ENCODE results near the gene CHST3. TPM values are rescaled to one million over a fixed set of nuclear protein-coding genes. Genes with fewer than 3 reads are reported as not detected.

The CHST3 gene
- total and polyA plus RNA-seq, 9 of the 15 experiments (the other 6 are each of a cell fraction or from before 2014, with no cell fraction given), result 0.01 to 1.3 (median 0.15) TPM

DNA sequence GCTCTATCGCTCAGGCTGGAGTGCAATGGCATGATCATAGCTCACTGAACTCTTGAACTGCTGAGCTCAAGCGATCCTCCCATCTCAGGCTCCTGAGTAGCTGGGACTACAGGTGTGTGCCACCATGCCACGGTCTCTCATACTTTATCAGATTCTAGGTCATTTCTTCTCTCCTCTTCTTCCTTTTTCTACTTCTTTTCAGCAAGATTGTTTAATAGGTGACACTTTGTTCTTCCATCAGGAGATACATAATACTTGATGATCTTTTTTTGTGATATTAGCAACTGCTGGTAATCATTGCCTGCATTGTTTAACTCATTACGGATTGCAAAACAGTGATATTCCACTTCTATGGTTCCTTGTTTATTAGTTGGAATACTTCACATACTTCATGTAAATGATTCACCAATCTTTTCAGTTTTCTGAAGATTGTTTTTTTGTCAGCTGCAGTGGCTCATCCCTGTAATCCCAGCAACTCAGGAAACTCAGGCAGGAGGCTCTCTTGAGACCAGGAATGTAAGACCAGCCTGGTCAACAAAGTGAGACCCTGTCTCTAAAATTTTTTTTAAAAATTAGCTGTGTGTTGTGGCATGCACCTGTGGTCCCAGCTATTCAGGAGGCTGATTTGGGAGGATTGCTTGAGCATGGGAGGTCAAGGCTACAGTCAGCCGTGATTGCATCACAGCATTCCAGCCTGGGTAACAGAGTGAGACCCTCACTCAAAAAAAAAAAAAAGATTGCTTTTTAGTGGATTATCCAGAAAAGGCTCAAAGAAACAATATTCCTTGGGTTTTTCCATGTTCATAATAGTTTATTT, 36.2 kb upstream of the CHST3 start:
- DNase-seq (ENCODE audit: extremely low read depth in 1 of 4, low spot score in 3 of 4), result no peak
- no peak overlapping the region for H3K4me2 ChIP-seq (ENCODE audit: insufficient read depth, low read length)
- FAIRE-seq, result no peak
- H3K36me3 ChIP-seq (ENCODE audit: control insufficient read depth, insufficient read depth, low read length), result no peaks in the 10 kb centered on the region
- H3K4me3 ChIP-seq, result no peak overlapping the region
- H3K4me1 ChIP-seq (replicated peaks in 1 of 2; ENCODE audit: control insufficient read depth in 2 of 2, insufficient read depth in 2 of 2, low read length in 2 of 2), result no peaks in the 10 kb centered on the region; a peak in 1 of 5 replicates
- no peaks in the 10 kb centered on the region for H4K20me1 ChIP-seq (replicated peaks; ENCODE audit: control insufficient read depth, insufficient read depth, low read length)
- peaks cover 20 to 62% of the 10 kb centered on the region in 2 experiments for H3K27me3 ChIP-seq (ENCODE audit: control insufficient read depth in 2 of 2, insufficient read depth in 2 of 2, low read length in 2 of 2)
- in situ Hi-C loops (cut with MboI) (no loop called here), intact Hi-C loops (cut with micrococcal nuclease) (no loop called here)
- ATAC-seq, result no peak; the same call in 2 of the 3 replicates
- no peaks in the 10 kb centered on the region for H3K9me3 ChIP-seq (replicated peaks; ENCODE audit: control insufficient read depth, insufficient read depth, low read depth, low read length)
- no peak for TF ChIP-seq POLR2AphosphoS2 (IDR thresholded peaks at IDR 0.05; ENCODE audit: low read length)
- TF ChIP-seq, protein P1, sequence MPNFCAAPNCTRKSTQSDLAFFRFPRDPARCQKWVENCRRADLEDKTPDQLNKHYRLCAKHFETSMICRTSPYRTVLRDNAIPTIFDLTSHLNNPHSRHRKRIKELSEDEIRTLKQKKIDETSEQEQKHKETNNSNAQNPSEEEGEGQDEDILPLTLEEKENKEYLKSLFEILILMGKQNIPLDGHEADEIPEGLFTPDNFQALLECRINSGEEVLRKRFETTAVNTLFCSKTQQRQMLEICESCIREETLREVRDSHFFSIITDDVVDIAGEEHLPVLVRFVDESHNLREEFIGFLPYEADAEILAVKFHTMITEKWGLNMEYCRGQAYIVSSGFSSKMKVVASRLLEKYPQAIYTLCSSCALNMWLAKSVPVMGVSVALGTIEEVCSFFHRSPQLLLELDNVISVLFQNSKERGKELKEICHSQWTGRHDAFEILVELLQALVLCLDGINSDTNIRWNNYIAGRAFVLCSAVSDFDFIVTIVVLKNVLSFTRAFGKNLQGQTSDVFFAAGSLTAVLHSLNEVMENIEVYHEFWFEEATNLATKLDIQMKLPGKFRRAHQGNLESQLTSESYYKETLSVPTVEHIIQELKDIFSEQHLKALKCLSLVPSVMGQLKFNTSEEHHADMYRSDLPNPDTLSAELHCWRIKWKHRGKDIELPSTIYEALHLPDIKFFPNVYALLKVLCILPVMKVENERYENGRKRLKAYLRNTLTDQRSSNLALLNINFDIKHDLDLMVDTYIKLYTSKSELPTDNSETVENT (CRISPR knock-in tag; IDR thresholded peaks at IDR 0.05), result no peak
- TF ChIP-seq CEBPB (tag; IDR thresholded peaks at IDR 0.05), result peak; percentile 23; the same call in 1 of the 2 replicates
- no peak overlapping the region for H3K27ac ChIP-seq (ENCODE audit: extremely low read depth, low read depth, low read length)
- H3K9ac ChIP-seq (ENCODE audit: insufficient read depth in 1 of 2, low read depth in 2 of 2, low read length in 2 of 2), result no peak overlapping the region
- 1% methylated on average over 5 of the region's 5 CpGs for WGBS (ENCODE audit: insufficient coverage, low coverage, missing lambda C conversion rate)
- no peak overlapping the region for H2AFZ ChIP-seq (ENCODE audit: low read depth, low read length)
- H3K79me2 ChIP-seq (ENCODE audit: control insufficient read depth, insufficient read depth, low read length), result no peaks in the 10 kb centered on the region
- POLR2A ChIA-PET, result no interaction called here
- CTCF ChIA-PET (ENCODE audit: low intra/inter-chr PET ratio), result no interaction called here
- no TSS peak for BruUV-seq (replicated peaks)
- H3K9me1 ChIP-seq (ENCODE audit: control insufficient read depth, insufficient read depth, low read length), result no peaks in the 10 kb centered on the region

Measured in K562 (cell line).